Activated CD4-positive, alpha-beta T cell treated with anti-CD3 and anti-CD28 coated beads, Interleukin-2, amount 10 ng/mL, durations not matched to agents 7 days and 5 days (primary cell): Measurements from ENCODE around the gene SLC2A11. TPM values are rescaled to one million over a fixed set of nuclear protein-coding genes. Genes with fewer than 3 reads are reported as not detected.
A peak's percentile ranks its signal among the peaks of the same experiment; 100 is the strongest.
"Not testable (repeated sequence)": the region's sequence is repeated elsewhere in the genome, so short reads cannot be mapped to it uniquely, and the experiment has no call there.

Experiments used
- CTCF ChIA-PET: fragments of 350-600 bp; sonication (Branson Sonifier 250); formaldehyde crosslinking; loops from one replicate; lab custom pipeline; 2021; ENCODE audit warnings: antibody characterized with exemption; lab: Charles Lee
- POLR2A ChIA-PET: fragments of 350-600 bp; sonication (Branson Sonifier 250); formaldehyde crosslinking; loops from one replicate; lab custom pipeline; 2021; ENCODE audit warnings: antibody characterized with exemption; lab: Charles Lee
- DNase-seq: peaks from one replicate; pipeline ENCODE4 v3.0.0-alpha.2; 2020
- H3K27ac Mint-ChIP-seq: one replicate; pipeline ENCODE4 v1.8.0; 2021; ENCODE audit warnings: mild to moderate bottlenecking, moderate library complexity, mixed read lengths
- H3K27me3 Mint-ChIP-seq: one replicate; pipeline ENCODE4 v1.8.0; 2021; ENCODE audit warnings: mixed read lengths
- H3K36me3 Mint-ChIP-seq: one replicate; pipeline ENCODE4 v1.8.0; 2021; ENCODE audit warnings: low read depth, mixed read lengths
- H3K4me1 Mint-ChIP-seq: one replicate; pipeline ENCODE4 v1.8.0; 2021; ENCODE audit warnings: mixed read lengths
- H3K4me3 Mint-ChIP-seq: one replicate; pipeline ENCODE4 v1.8.0; 2021; ENCODE audit warnings: mild to moderate bottlenecking, moderate library complexity, mixed read lengths
- H3K9me3 Mint-ChIP-seq: one replicate; pipeline ENCODE4 v1.8.0; 2021; ENCODE audit warnings: mixed read lengths
- total RNA-seq, 2 experiments: library from RNA; stranded (reverse); gene quantifications; one replicate each; pipeline ENCODE4 v1.2.3, GENCODE V29; 2021

SLC2A11 gene
- total RNA-seq, 2 experiments from 2014 or later, result 7.8 to 8.8 TPM

DNA sequence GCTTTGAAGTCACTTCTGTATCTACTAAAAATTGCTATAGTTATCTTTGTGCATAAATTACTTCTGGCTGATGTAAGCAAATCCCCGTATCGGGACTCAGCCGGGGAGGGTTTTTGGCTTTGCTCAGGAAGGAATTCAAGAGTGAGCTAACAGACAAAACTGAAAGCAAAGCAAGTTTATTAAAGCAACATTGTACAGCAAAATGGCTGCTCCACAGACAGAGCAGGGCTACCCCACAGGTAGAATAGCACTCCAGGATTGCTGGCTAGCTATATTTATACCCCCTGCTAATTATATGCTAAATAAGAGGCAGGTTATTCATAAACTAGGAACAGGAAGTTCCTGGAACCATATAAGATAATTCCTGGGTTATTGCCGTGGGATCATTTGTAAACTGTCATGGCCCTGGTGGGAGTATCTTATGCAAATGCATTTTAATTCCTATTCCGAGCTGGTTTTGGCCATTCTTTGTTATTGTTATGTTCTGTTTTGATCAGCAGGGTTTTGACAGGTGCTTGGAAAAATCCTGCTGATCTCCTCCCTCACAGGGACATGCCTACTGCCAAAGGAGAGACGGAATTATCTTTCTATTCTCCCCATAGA lies 51.7 kb downstream of the SLC2A11 start:
- Mint-ChIP-seq H3K36me3 (no peaks in the 10 kb centered on the region), H3K4me1 (peaks cover 30% of the 10 kb centered on the region), H3K27ac (no peak overlapping the region), H3K4me3 (no peak overlapping the region), H3K27me3 (no peaks in the 10 kb centered on the region), H3K9me3 (no peaks in the 10 kb centered on the region)
- CTCF ChIA-PET, result interaction anchor here (1.8 to 2.9 kb wide), 2 partner anchors 9 to 16 kb away, joined by 6 to 24 read pairs; partner anchors contain the start of gene MIF
- DNase-seq, result no peak
- POLR2A ChIA-PET, result interaction anchor here (0.6 to 1.2 kb wide), 2 partner anchors 15 to 99 kb away, joined by 3 to 4 read pairs; partner anchors contain the start of gene MIF

- no peaks in the 10 kb centered on the region for H3K27me3 Mint-ChIP-seq
- no peaks in the 10 kb centered on the region for H3K36me3 Mint-ChIP-seq
- H3K27ac Mint-ChIP-seq, result no peak overlapping the region
- POLR2A ChIA-PET, result no interaction called here
- CTCF ChIA-PET, result interaction anchor here (0.6 to 2.9 kb wide), 4 partner anchors 10 to 427 kb away, joined by 3 to 24 read pairs (median 5); partner anchors contain the start of gene MIF
- no peak for DNase-seq
- no peak overlapping the region for H3K4me3 Mint-ChIP-seq
- H3K4me1 Mint-ChIP-seq, result peaks cover 32% of the 10 kb centered on the region
- H3K9me3 Mint-ChIP-seq, result no peaks in the 10 kb centered on the region
Measured at GRCh38 chr22:23910496-23911190, 53.0 kb downstream of the SLC2A11 start.

DNA sequence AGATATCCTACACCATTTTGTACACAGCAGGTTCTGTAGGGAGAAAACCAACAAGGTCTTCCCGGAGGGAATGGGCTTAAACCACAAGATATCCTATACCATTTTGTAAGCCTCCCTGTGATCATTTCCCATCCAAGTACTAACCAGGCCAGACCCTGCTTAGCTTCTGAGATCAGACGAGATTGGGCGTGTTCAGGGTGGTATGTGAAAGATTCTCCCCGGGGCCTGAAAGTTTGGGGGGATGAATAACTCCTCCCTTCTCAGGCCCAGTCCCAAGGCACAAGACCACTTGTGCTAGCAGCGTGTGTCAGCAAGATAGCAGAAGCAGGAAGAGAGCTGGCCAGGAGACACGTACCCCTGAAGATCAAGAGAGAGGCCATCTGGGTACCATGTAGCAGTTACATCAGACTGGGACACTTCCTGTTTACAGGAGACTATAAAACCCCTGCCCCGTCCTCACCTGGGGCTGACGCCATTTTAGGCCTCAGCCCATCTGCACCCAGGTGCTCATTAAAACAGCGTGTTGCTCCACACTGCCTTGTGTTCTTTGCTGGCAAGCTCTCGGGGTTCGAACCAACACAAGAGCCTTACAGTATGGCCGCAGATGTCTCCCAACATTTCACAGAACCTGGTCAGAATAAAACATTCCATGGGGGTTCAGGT lies 53.8 kb downstream of the SLC2A11 start:
- no peaks in the 10 kb centered on the region for H3K36me3 Mint-ChIP-seq
- peaks cover 32% of the 10 kb centered on the region for H3K4me1 Mint-ChIP-seq
- H3K4me3 Mint-ChIP-seq, result no peak overlapping the region
- DNase-seq, result no peak
- no peak overlapping the region for H3K27ac Mint-ChIP-seq
- no peaks in the 10 kb centered on the region for H3K9me3 Mint-ChIP-seq
- ChIA-PET CTCF (interaction anchor here (0.6 to 2.9 kb wide), 4 partner anchors 11 to 428 kb away, joined by 3 to 24 read pairs (median 5); partner anchors contain the start of gene MIF), POLR2A (no interaction called here)
- no peaks in the 10 kb centered on the region for H3K27me3 Mint-ChIP-seq

GRCh38 chr22:23912293-23912903 lies 54.7 kb downstream of the SLC2A11 start:
- Mint-ChIP-seq H3K27ac (no peak overlapping the region), H3K9me3 (no peaks in the 10 kb centered on the region), H3K4me1 (peaks cover 32% of the 10 kb centered on the region), H3K27me3 (no peaks in the 10 kb centered on the region), H3K4me3 (no peak overlapping the region), H3K36me3 (no peaks in the 10 kb centered on the region)
- ChIA-PET POLR2A (interaction anchor here (1.5 kb wide), 1 partner anchor 13 kb away, joined by 4 read pairs; no protein-coding TSS in a partner anchor), CTCF (interaction anchor here (1.6 to 2.4 kb wide), 2 partner anchors 10 to 18 kb away, joined by 8 to 18 read pairs; partner anchors contain the start of gene MIF)
- no peak for DNase-seq

- Mint-ChIP-seq H3K4me3 (peak overlapping the region; percentile 81), H3K36me3 (no peaks in the 10 kb centered on the region), H3K9me3 (no peaks in the 10 kb centered on the region), H3K27ac (peak overlapping the region; percentile 94), H3K4me1 (peaks cover 32% of the 10 kb centered on the region), H3K27me3 (no peaks in the 10 kb centered on the region)
- DNase-seq, result no peak
- ChIA-PET POLR2A (interaction anchor here (0.6 to 1.5 kb wide), 4 partner anchors 14 to 98 kb away, joined by 3 to 8 read pairs (median 4); partner anchors contain the start of genes CABIN1, MIF and SLC2A11), CTCF (interaction anchor here (0.6 to 2.4 kb wide), 4 partner anchors 8 to 769 kb away, joined by 3 to 18 read pairs (median 6); partner anchors contain the start of gene MIF)
Measured at GRCh38 chr22:23913306-23913660, 55.6 kb downstream of the SLC2A11 start.

GRCh38 chr22:23913661-23914353 lies 56.1 kb downstream of the SLC2A11 start:
- Mint-ChIP-seq H3K4me3 (peak overlapping the region; percentile 81), H3K27me3 (no peaks in the 10 kb centered on the region), H3K4me1 (peaks cover 32% of the 10 kb centered on the region), H3K9me3 (no peaks in the 10 kb centered on the region), H3K36me3 (no peaks in the 10 kb centered on the region), H3K27ac (peak overlapping the region; percentile 94)
- DNase-seq, result peak; percentile 100
- ChIA-PET CTCF (interaction anchor here (0.7 to 2.4 kb wide), 4 partner anchors 9 to 1705 kb away, joined by 3 to 18 read pairs (median 6); partner anchors contain the start of gene MIF), POLR2A (interaction anchor here (0.6 to 1.5 kb wide), 6 partner anchors 15 to 569 kb away, joined by 3 to 8 read pairs (median 4); partner anchors contain the start of genes CABIN1, MIF and SLC2A11)

DNA sequence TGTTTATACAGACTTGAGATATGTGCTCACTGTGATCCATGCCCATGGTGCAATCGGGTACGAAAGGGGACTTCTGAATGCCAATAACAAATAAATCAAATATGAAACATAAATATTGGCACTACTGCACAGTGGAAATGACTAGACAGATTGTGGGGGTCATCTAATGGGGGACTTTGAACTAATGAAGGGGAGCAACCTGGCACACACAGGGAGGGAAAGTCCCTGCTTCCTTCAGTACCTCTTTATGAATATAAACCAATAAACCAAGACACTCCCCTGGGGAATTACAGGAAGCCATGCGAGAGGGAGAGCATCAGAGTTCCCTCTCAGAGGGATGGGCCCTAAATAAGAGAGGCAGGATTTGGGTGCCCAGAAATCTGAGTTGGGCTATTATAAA lies 57.6 kb downstream of the SLC2A11 start:
- H3K4me1 Mint-ChIP-seq, result peaks cover 32% of the 10 kb centered on the region
- peak overlapping the region; percentile 94 for H3K27ac Mint-ChIP-seq
- H3K27me3 Mint-ChIP-seq, result no peaks in the 10 kb centered on the region
- no peak overlapping the region for H3K4me3 Mint-ChIP-seq
- ChIA-PET CTCF (no interaction called here), POLR2A (no interaction called here)
- no peak for DNase-seq
- peaks cover 3% of the 10 kb centered on the region for H3K36me3 Mint-ChIP-seq
- no peaks in the 10 kb centered on the region for H3K9me3 Mint-ChIP-seq

- H3K27me3 Mint-ChIP-seq, DNase-seq, POLR2A ChIA-PET, H3K27ac Mint-ChIP-seq, H3K9me3 Mint-ChIP-seq, H3K4me3 Mint-ChIP-seq: not testable (repeated sequence)
- CTCF ChIA-PET, result interaction anchor here (2.4 kb wide), 1 partner anchor 26 kb away, joined by 9 read pairs; the partner anchor contains the start of gene MIF
- H3K4me1 Mint-ChIP-seq, result peaks cover 10% of the 10 kb centered on the region
- peaks cover 20% of the 10 kb centered on the region for H3K36me3 Mint-ChIP-seq
Measured at GRCh38 chr22:23920267-23920611, 62.6 kb downstream of the SLC2A11 start.

- H3K27ac Mint-ChIP-seq, result peak overlapping the region; percentile 25
- peaks cover 16% of the 10 kb centered on the region for H3K9me3 Mint-ChIP-seq
- DNase-seq, POLR2A ChIA-PET, H3K4me3 Mint-ChIP-seq, H3K27me3 Mint-ChIP-seq, H3K4me1 Mint-ChIP-seq: not testable (repeated sequence)
- CTCF ChIA-PET, result interaction anchor here (0.6 to 2.4 kb wide), 3 partner anchors 8 to 307 kb away, joined by 3 to 9 read pairs (median 4); partner anchors contain the start of gene MIF
- peaks cover 31% of the 10 kb centered on the region for H3K36me3 Mint-ChIP-seq
Measured at GRCh38 chr22:23921586-23922201, 64.0 kb downstream of the SLC2A11 start.

GRCh38 chr22:23922921-23923320 lies 65.2 kb downstream of the SLC2A11 start:
- POLR2A ChIA-PET, result no interaction called here
- Mint-ChIP-seq H3K27ac (no peak overlapping the region), H3K27me3 (no peaks in the 10 kb centered on the region)

GRCh38 chr22:23925020-23925606 lies 67.4 kb downstream of the SLC2A11 start:
- Mint-ChIP-seq H3K4me3 (no peak overlapping the region), H3K27ac (no peak overlapping the region), H3K36me3 (peaks cover 50% of the 10 kb centered on the region), H3K27me3 (no peaks in the 10 kb centered on the region), H3K9me3 (peaks cover 21% of the 10 kb centered on the region), H3K4me1 (peaks cover 8% of the 10 kb centered on the region)
- ChIA-PET CTCF (interaction anchor here (0.7 kb wide), 1 partner anchor 56 kb away, joined by 3 read pairs; no protein-coding TSS in a partner anchor), POLR2A (no interaction called here)
- no peak for DNase-seq

More at GRCh38 chr22:23922921-23923320, 65.2 kb downstream of the SLC2A11 start:
- Mint-ChIP-seq H3K36me3 (peaks cover 42% of the 10 kb centered on the region), H3K4me1 (peaks cover 8% of the 10 kb centered on the region), H3K9me3 (peaks cover 21% of the 10 kb centered on the region), H3K4me3 (no peak overlapping the region)
- CTCF ChIA-PET, result no interaction called here
- no peak for DNase-seq
